Prostate gland (tissue), 2 donors: ENCODE data around the gene TSPAN1. TPM values are rescaled to one million over a fixed set of nuclear protein-coding genes. Genes with fewer than 3 reads are reported as not detected.

Experiments
- DNase-seq: peaks from one replicate; pipeline ENCODE4 v3.0.0-alpha.2; 2019; ENCODE audit warnings: low spot score
- H3K27ac ChIP-seq, 2 donors: fragments of 200-600 bp; sonication (generic); 2 replicates each; pipeline ENCODE4 v1.5.1; 2017 to 2019
- H3K27me3 ChIP-seq: fragments of 200-600 bp; sonication (generic); replicated peaks from 2 replicates; pipeline ENCODE4 v1.5.1; 2019; ENCODE audit not compliant: insufficient read depth
- H3K36me3 ChIP-seq, 2 donors: fragments of 200-600 bp; sonication (generic); 1 replicate in 1 of 2; 2 replicates in 1 of 2; pipeline versions ENCODE4 v1.5.1 to v1.8.1; 2017 to 2019
- H3K4me1 ChIP-seq: fragments of 200-600 bp; sonication (generic); replicated peaks from 2 replicates; pipeline ENCODE4 v1.5.1; 2019
- H3K4me3 ChIP-seq, 2 donors: fragments of 200-600 bp; sonication (generic); 2 replicates each; pipeline ENCODE4 v1.5.1; 2017 to 2019
- H3K9me3 ChIP-seq: fragments of 200-600 bp; sonication (generic); 2 replicates; pipeline ENCODE4 v1.5.1; 2017
- POLR2A ChIP-seq: fragments of 450-650 bp; IDR thresholded peaks from one replicate; pipeline ENCODE4 v1.6.1; 2016; ENCODE audit warnings: antibody characterized with exemption, mild to moderate bottlenecking
- POLR2AphosphoS5 ChIP-seq: sonication (generic); formaldehyde crosslinking; IDR thresholded peaks from one replicate; pipeline ENCODE4 v1.6.1; 2017; ENCODE audit warnings: antibody characterized with exemption
- WGBS: methylation state at CpG from one replicate; pipeline ENCODE4 v1.1.5; 2018; 5-methylcytosine and 5-hydroxymethylcytosine counted together
- intact Hi-C: fragments of 100-400 bp; cut with DNase I; formaldehyde crosslinking; loops from one replicate; pipeline ENCODE4 v1.14.2; 2022
- total RNA-seq, 2 donors: library from RNA; depleted of rRNA; stranded (reverse); fragments of >200 nt; gene quantifications; one replicate each; pipeline ENCODE4 v1.1.0, GENCODE V29; 2016
- TF ChIP-seq, protein P1 (sequence below), 4 experiments: fragments of 200-600 bp in 2 of 4; fragments of 450-650 bp in 2 of 4; sonication (generic) in 2 of 4; IDR thresholded peaks; 1 replicate in 3 of 4; 2 replicates in 1 of 4; pipeline ENCODE4 v1.5.1; 2016 to 2019; ENCODE audit warnings: antibody characterized with exemption in 4 of 4, mild to moderate bottlenecking in 2 of 4, moderate library complexity in 2 of 4

TSPAN1 gene
- total RNA-seq, 2 donors from 2014 or later = 77.2 to 322 TPM

DNA sequence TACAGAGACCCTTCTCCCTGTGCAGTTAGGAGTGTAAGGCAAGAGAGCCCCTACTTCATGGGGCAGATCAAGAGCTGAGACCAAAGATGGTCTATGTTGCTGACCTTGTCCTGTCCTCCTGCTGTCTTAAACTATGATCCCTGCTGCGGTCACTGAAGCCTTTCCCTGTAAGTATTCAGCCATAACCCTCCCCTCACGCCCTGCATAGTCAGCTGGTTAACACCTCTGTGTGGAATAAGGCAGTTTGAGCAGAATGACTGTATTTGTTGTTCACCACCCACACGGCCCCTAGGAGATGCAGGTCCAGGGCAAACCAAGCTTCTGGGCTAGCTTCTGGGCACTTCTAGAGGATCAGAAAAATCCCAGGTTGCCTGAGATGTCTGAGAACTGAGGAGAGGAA lies 356 bp downstream of the TSPAN1 start:
- Histone ChIP-seq H3K9me3 (no peaks in the 10 kb centered on the region), H3K4me1 (peaks cover 9% of the 10 kb centered on the region), H3K27ac (peak overlapping the region; percentile 54 to 61), H3K4me3 (no peak overlapping the region), H3K27me3 (no peaks in the 10 kb centered on the region), H3K36me3 (no peaks in the 10 kb centered on the region)
- TF ChIP-seq POLR2AphosphoS5 (no peak), POLR2A (no peak)
- TF ChIP-seq, protein P1, sequence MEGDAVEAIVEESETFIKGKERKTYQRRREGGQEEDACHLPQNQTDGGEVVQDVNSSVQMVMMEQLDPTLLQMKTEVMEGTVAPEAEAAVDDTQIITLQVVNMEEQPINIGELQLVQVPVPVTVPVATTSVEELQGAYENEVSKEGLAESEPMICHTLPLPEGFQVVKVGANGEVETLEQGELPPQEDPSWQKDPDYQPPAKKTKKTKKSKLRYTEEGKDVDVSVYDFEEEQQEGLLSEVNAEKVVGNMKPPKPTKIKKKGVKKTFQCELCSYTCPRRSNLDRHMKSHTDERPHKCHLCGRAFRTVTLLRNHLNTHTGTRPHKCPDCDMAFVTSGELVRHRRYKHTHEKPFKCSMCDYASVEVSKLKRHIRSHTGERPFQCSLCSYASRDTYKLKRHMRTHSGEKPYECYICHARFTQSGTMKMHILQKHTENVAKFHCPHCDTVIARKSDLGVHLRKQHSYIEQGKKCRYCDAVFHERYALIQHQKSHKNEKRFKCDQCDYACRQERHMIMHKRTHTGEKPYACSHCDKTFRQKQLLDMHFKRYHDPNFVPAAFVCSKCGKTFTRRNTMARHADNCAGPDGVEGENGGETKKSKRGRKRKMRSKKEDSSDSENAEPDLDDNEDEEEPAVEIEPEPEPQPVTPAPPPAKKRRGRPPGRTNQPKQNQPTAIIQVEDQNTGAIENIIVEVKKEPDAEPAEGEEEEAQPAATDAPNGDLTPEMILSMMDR (IDR thresholded peaks at IDR 0.05) = no peak
- DNase-seq = no peak
- intact Hi-C loops = loop anchor here (5.0 to 10.0 kb wide), 2 partner anchors 370 to 488 kb away; partner anchors contain the start of genes GPBP1L1, MAST2 and TMEM69
- WGBS = 70% methylated on average over 3 of the region's 3 CpGs

GRCh38 chr1:46176211-46176865 lies 1.5 kb downstream of the TSPAN1 start, which contains the start of gene P3R3URF:
Gene P3R3URF (minus strand): TSS chr1:46176488. CDS start chr1:46176471, 17 bp downstream.
- Histone ChIP-seq H3K27me3 (no peaks in the 10 kb centered on the region), H3K36me3 (no peaks in the 10 kb centered on the region), H3K4me1 (peaks cover 20% of the 10 kb centered on the region), H3K9me3 (no peaks in the 10 kb centered on the region), H3K27ac (no peak within 1 kb of the TSS), H3K4me3 (no peak within 1 kb of the TSS)
- 83% methylated on average over 10 of the region's 13 CpGs for WGBS
- no peak for DNase-seq
- intact Hi-C loops = loop anchor here (5.0 to 10.0 kb wide), 2 partner anchors 372 to 489 kb away; partner anchors contain the start of genes GPBP1L1, MAST2 and TMEM69
- no peak for TF ChIP-seq POLR2AphosphoS5

DNA sequence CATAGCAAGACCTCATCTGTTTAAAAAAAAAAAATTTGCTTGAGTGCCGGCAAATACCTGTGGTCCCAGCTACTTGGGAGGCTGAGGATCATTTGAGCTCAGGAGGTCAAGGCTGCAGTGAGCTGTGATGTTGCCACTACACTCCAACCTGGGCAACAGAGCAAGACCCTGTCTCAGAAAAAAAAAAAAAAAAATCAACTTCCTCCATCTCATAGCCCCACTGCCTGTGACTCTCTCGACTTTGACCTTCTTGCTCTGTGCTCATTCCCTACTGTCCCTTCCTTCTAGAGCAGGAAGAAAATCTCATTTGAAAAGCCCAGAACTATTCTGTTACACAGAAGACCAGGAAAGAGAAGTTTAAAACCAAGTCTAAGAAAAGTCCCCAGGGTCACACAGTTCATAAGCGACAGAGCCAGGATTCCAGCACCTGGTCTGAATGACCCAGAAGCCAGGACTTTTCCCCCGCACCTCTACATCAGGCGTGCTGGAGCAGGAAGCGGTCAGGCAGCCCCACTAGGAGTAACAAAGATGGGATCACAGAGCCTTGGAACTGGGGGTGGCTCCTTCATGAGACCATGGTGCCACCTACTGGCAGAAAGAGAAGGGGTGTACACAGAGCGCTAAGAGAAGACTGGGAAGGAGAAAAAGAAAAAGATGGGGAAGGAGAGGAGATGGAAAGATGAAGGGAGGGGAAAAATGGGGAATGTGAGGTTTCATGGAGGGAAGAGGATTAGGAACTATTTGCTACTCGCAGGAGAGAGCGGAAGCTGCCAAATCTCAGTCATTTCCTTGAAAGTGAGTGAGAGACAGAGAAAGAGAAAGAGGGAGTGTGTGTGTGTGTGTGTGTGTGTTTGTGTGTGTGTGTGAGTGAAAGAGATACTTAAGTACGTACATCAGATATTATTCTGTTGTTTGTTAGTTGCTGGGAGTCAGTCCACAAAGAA lies 4.5 kb downstream of the TSPAN1 start:
- WGBS = 8% methylated on average over 10 of the region's 10 CpGs
- Histone ChIP-seq H3K27ac (peak overlapping the region; percentile 93 to 94), H3K27me3 (no peaks in the 10 kb centered on the region), H3K4me1 (peaks cover 35% of the 10 kb centered on the region), H3K9me3 (no peaks in the 10 kb centered on the region), H3K36me3 (no peaks in the 10 kb centered on the region), H3K4me3 (no peak overlapping the region)
- DNase-seq = peak; percentile 92
- TF ChIP-seq POLR2A = no peak
- TF ChIP-seq POLR2AphosphoS5 = peak; percentile 84
- TF ChIP-seq, protein P1 (IDR thresholded peaks at IDR 0.05) = peak; percentile 80 to 97 (median 88)
- intact Hi-C loops = loop anchor here (2.0 to 10.0 kb wide), 5 partner anchors 47 to 492 kb away; partner anchors contain the start of genes GPBP1L1, MAST2, PIK3R3 and TMEM69

- Histone ChIP-seq H3K27me3 (no peaks in the 10 kb centered on the region), H3K4me1 (peaks cover 42% of the 10 kb centered on the region), H3K4me3 (peak overlapping the region in 1 of 2 donors; percentile 33), H3K27ac (peak overlapping the region; percentile 93 to 94), H3K9me3 (no peaks in the 10 kb centered on the region), H3K36me3 (no peaks in the 10 kb centered on the region)
- TF ChIP-seq POLR2A = peak; percentile 63
- TF ChIP-seq, protein P1 (IDR thresholded peaks at IDR 0.05) = peak in 3 of 4 experiments; percentile 55 to 85 (median 84)
- peak; percentile 28 for TF ChIP-seq POLR2AphosphoS5
- peak; percentile 78 for DNase-seq
- intact Hi-C loops = loop anchor here (5.0 to 10.0 kb wide), 2 partner anchors 48 to 295 kb away; partner anchors contain the start of gene PIK3R3
- WGBS = 39% methylated on average over 10 of the region's 12 CpGs
Measured at GRCh38 chr1:46180082-46180616, 5.3 kb downstream of the TSPAN1 start.
